HEK293T (cell line): ENCODE data around the gene KIF1A.
"Not testable (repeated sequence)": the region's sequence is repeated elsewhere in the genome, so short reads cannot be mapped to it uniquely, and the experiment has no call there.

Experiments used
- CTCF ChIA-PET: fragments of 350-600 bp; formaldehyde crosslinking; extraction: SDS; loops from one replicate; lab custom pipeline; 2021; ENCODE audit warnings: antibody characterized with exemption, inconsistent platforms; lab: Yijun Ruan, JAX
- POLR2A ChIA-PET: fragments of 350-600 bp; formaldehyde crosslinking; extraction: SDS; loops from one replicate; lab custom pipeline; 2020; ENCODE audit warnings: antibody characterized with exemption, inconsistent platforms; lab: Yijun Ruan, JAX
- DNase-seq: peaks from one replicate; pipeline ENCODE4 v3.0.0; 2012; ENCODE audit warnings: mixed read lengths; ENCODE audit errors: extremely low spot score
- ARNT ChIP-seq: fragments of 450-650 bp; IDR thresholded peaks from 2 replicates; pipeline ENCODE4 v1.6.1; 2017; ENCODE audit warnings: mild to moderate bottlenecking
- BHLHE40 ChIP-seq: fragments of 450-650 bp; IDR thresholded peaks from 2 replicates; pipeline ENCODE4 v1.6.1; 2016; ENCODE audit warnings: mild to moderate bottlenecking, moderate library complexity, borderline replicate concordance
- CTBP1 ChIP-seq: fragments of 450-650 bp; IDR thresholded peaks from 2 replicates; pipeline ENCODE4 v1.6.1; 2016; ENCODE audit warnings: borderline replicate concordance
- ELF4 ChIP-seq: fragments of 450-650 bp; IDR thresholded peaks from 2 replicates; pipeline ENCODE4 v1.6.1; 2017; ENCODE audit warnings: antibody characterized with exemption
- FOXA1 ChIP-seq: fragments of 450-650 bp; IDR thresholded peaks from 2 replicates; pipeline ENCODE4 v1.6.1; 2016; ENCODE audit warnings: mild to moderate bottlenecking
- FOXK2 ChIP-seq: fragments of 450-650 bp; IDR thresholded peaks from 2 replicates; pipeline ENCODE4 v1.6.1; 2016; ENCODE audit warnings: mild to moderate bottlenecking
- FOXM1 ChIP-seq: fragments of 450-650 bp; IDR thresholded peaks from 2 replicates; pipeline ENCODE4 v1.6.1; 2017; ENCODE audit warnings: mild to moderate bottlenecking, borderline replicate concordance
- HDGF ChIP-seq: fragments of 450-650 bp; IDR thresholded peaks from 2 replicates; pipeline ENCODE4 v1.6.1; 2017; ENCODE audit warnings: antibody characterized with exemption, borderline replicate concordance
- L3MBTL2 ChIP-seq: fragments of 450-650 bp; conservative IDR thresholded peaks from 2 replicates; pipeline ENCODE4 v1.6.1; 2016; ENCODE audit warnings: mild to moderate bottlenecking
- LEF1 ChIP-seq: fragments of 450-650 bp; IDR thresholded peaks from 2 replicates; pipeline ENCODE4 v1.6.1; 2017; ENCODE audit warnings: mild to moderate bottlenecking, borderline replicate concordance
- NFRKB ChIP-seq: fragments of 450-650 bp; IDR thresholded peaks from 2 replicates; pipeline ENCODE4 v1.6.1; 2016; ENCODE audit warnings: mild to moderate bottlenecking, moderate library complexity
- SP1 ChIP-seq: fragments of 450-650 bp; IDR thresholded peaks from 2 replicates; pipeline ENCODE4 v1.6.1; 2017
- SUZ12 ChIP-seq: fragments of 450-650 bp; IDR thresholded peaks from 2 replicates; pipeline ENCODE4 v1.6.1; 2016; ENCODE audit warnings: mild to moderate bottlenecking
- TARDBP ChIP-seq: fragments of 450-650 bp; IDR thresholded peaks from 2 replicates; pipeline ENCODE4 v1.6.1; 2016
- ZNF384 ChIP-seq: fragments of 450-650 bp; IDR thresholded peaks from 2 replicates; pipeline ENCODE4 v1.6.1; 2016
- TF ChIP-seq, protein P1 (sequence below): fragments of 450-650 bp; IDR thresholded peaks from 2 replicates; pipeline ENCODE4 v1.6.1; 2016

The KIF1A gene

GRCh38 chr2:240703417-240704341, 116.3 kb downstream of the KIF1A start:
- CTCF ChIA-PET, result interaction anchor here (0.9 kb wide), 1 partner anchor 190 kb away, joined by 6 read pairs; no protein-coding TSS in a partner anchor
- POLR2A ChIA-PET, result no interaction called here
- DNase-seq, result no peak
- TF ChIP-seq FOXM1 (no peak), BHLHE40 (no peak), L3MBTL2 (no peak), FOXK2 (no peak), SP1 (no peak), HDGF (no peak), ELF4 (no peak), TARDBP (no peak), ARNT (no peak), NFRKB (no peak), FOXA1 (no peak), SUZ12 (no peak), LEF1 (no peak)
- TF ChIP-seq, protein P1, sequence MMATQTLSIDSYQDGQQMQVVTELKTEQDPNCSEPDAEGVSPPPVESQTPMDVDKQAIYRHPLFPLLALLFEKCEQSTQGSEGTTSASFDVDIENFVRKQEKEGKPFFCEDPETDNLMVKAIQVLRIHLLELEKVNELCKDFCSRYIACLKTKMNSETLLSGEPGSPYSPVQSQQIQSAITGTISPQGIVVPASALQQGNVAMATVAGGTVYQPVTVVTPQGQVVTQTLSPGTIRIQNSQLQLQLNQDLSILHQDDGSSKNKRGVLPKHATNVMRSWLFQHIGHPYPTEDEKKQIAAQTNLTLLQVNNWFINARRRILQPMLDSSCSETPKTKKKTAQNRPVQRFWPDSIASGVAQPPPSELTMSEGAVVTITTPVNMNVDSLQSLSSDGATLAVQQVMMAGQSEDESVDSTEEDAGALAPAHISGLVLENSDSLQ, result no peak

- TF ChIP-seq, protein P1, result no peak
- no peak for TF ChIP-seq BHLHE40
- no peak for TF ChIP-seq ELF4
- TF ChIP-seq TARDBP, result no peak
- CTCF ChIA-PET, result no interaction called here
- POLR2A ChIA-PET, result no interaction called here
- DNase-seq, result no peak
These were observed 117.4 kb downstream of the KIF1A start for GRCh38 chr2:240702640-240703011.

- CTCF ChIA-PET, result no interaction called here
- DNase-seq, result no peak
- POLR2A ChIA-PET, result no interaction called here
- TF ChIP-seq FOXM1 (no peak), FOXK2 (no peak), FOXA1 (no peak), SP1 (no peak), L3MBTL2 (no peak), LEF1 (no peak), ELF4 (no peak), ZNF384 (no peak), ARNT (no peak), TARDBP (no peak), HDGF (no peak), SUZ12 (no peak), NFRKB (no peak), CTBP1 (no peak), BHLHE40 (no peak)
- TF ChIP-seq, protein P1, result no peak
These were observed 118.0 kb downstream of the KIF1A start for GRCh38 chr2:240701736-240702639.

- CTCF ChIA-PET, result no interaction called here
- TF ChIP-seq CTBP1, result no peak
- TF ChIP-seq SUZ12, result no peak
- no peak for TF ChIP-seq ELF4
- TF ChIP-seq FOXK2, result no peak
- TF ChIP-seq, protein P1, result no peak
- TF ChIP-seq NFRKB, result no peak
- no peak for TF ChIP-seq FOXM1
- TF ChIP-seq FOXA1, result no peak
- no peak for TF ChIP-seq TARDBP
- TF ChIP-seq ARNT, result no peak
- no peak for TF ChIP-seq LEF1
- no peak for TF ChIP-seq HDGF
- TF ChIP-seq L3MBTL2, result no peak
- TF ChIP-seq SP1, result no peak
- no peak for TF ChIP-seq BHLHE40
- TF ChIP-seq ZNF384, result no peak
- POLR2A ChIA-PET, result no interaction called here
- DNase-seq, result no peak
These were observed 118.8 kb downstream of the KIF1A start for GRCh38 chr2:240701091-240701735.

GRCh38 chr2:240700616-240701015, 119.4 kb downstream of the KIF1A start:
- CTCF ChIA-PET, DNase-seq, POLR2A ChIA-PET: not testable (repeated sequence)

DNA sequence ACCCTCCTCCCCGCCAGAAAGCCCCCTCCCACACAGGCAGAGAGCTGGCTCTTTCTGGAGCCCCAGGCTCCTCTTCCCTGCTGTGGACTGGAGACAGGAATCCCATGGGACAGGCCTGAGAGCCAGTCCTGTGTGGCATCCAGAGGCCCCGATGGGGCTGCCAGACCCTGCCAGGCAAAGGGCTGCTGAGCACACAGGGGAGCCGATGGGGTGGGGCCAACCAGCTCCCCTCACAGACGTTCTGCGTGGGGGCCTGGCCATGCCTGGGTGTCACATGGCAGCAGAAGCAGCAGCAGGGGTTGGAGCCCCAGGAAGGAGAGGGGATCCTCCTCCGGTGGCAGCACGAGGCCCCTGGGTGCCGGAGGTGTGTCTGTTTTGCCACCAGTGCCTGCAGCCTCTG, 120.2 kb downstream of the KIF1A start:
- DNase-seq, POLR2A ChIA-PET, CTCF ChIA-PET: not testable (repeated sequence)

GRCh38 chr2:240698852-240699561, 121.0 kb downstream of the KIF1A start:
- POLR2A ChIA-PET, result not testable (repeated sequence)

DNA sequence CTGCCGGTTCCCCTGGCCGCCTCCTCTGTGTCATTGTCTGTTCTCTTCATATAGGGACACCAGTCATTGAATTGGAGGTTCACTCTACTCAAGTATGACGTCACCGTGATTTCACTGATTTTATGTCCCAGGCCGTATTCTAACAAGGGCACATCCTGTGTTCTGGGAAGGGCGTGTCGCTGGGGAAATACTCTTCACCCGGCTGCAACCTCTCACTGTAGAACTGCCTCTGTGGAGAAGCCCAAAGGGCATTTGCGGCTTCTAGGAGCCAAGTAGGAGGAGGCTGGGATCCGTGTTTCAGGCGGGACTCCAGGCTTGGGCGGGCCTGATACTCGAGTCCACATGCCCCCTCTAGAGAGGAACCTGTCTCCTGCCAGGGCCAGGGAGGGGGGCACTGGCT, 123.5 kb downstream of the KIF1A start:
- DNase-seq, CTCF ChIA-PET: not testable (repeated sequence)

More at GRCh38 chr2:240698852-240699561, 121.0 kb downstream of the KIF1A start:
- DNase-seq, CTCF ChIA-PET: not testable (repeated sequence)

GRCh38 chr2:240695593-240695992, 124.4 kb downstream of the KIF1A start:
- CTCF ChIA-PET, POLR2A ChIA-PET, DNase-seq: not testable (repeated sequence)

More for the DNA sequence above, 123.5 kb downstream of the KIF1A start:
- POLR2A ChIA-PET, result not testable (repeated sequence)
